HL-60 (cell line): Measurements from ENCODE around the gene MAD1L1.

ENCODE experiments used
- REST ChIP-seq: IDR thresholded peaks from 2 replicates; pipeline ENCODE4 v1.6.1; 2012; ENCODE audit warnings: low read depth; ENCODE audit not compliant: insufficient replicate concordance
- SPI1 ChIP-seq: IDR thresholded peaks from 2 replicates; pipeline ENCODE4 v1.6.1; 2012; ENCODE audit warnings: low read depth, mild to moderate bottlenecking, borderline replicate concordance
- TF ChIP-seq, protein P1 (sequence below): IDR thresholded peaks from one replicate; pipeline ENCODE4 v1.5.1; 2011; ENCODE audit warnings: low read length, control low read depth, inconsistent platforms; ENCODE audit not compliant: insufficient read depth

GRCh38 chr7:2166625-2167280 lies 66.0 kb downstream of the MAD1L1 start:
- TF ChIP-seq, protein P1, sequence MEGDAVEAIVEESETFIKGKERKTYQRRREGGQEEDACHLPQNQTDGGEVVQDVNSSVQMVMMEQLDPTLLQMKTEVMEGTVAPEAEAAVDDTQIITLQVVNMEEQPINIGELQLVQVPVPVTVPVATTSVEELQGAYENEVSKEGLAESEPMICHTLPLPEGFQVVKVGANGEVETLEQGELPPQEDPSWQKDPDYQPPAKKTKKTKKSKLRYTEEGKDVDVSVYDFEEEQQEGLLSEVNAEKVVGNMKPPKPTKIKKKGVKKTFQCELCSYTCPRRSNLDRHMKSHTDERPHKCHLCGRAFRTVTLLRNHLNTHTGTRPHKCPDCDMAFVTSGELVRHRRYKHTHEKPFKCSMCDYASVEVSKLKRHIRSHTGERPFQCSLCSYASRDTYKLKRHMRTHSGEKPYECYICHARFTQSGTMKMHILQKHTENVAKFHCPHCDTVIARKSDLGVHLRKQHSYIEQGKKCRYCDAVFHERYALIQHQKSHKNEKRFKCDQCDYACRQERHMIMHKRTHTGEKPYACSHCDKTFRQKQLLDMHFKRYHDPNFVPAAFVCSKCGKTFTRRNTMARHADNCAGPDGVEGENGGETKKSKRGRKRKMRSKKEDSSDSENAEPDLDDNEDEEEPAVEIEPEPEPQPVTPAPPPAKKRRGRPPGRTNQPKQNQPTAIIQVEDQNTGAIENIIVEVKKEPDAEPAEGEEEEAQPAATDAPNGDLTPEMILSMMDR, result no peak
- no peak for TF ChIP-seq REST
- no peak for TF ChIP-seq SPI1
